Measurements from ENCODE around the gene KHNYN.

Gene KHNYN

GRCh38 chr14:24401810-24402702, 27.7 kb upstream of the KHNYN start:
- no peak for FAIRE-seq

DNA sequence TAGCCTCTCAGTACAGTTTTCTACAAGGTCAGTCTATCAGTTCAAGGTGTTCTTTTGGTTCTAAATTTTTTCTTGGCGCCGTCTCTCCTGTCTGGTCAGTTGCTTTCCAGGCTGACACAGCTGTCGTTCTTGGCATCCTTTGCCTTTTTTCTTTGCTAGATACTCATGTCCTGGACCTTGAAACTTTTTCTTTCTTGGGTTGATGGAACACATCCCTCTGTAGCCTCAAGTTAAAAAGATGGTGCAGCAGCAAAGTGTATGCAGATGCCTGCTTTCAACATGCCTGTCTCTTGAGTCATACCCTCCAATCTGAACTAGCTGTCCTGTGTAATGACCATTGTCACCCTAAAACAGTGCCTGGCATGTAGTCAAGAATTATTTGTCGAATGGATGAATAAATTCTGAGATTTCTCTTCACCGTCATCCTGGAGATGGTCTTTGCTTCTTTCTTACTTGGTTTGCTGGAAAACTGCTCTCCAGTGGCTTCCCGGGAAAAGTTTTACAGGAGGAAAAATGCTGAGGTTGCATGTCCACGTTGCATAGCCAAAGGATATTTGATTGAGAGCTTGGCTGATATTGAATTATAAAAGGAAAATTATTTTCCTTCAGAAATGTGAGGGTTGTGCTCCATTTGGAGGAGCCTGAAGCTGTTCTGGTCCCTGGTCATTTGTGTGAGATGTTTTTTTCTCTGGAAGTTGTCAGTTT, 26.3 kb upstream of the KHNYN start:
- no peak for FAIRE-seq

- no peak for FAIRE-seq
Measured at GRCh38 chr14:24404814-24405213, 24.9 kb upstream of the KHNYN start.

DNA sequence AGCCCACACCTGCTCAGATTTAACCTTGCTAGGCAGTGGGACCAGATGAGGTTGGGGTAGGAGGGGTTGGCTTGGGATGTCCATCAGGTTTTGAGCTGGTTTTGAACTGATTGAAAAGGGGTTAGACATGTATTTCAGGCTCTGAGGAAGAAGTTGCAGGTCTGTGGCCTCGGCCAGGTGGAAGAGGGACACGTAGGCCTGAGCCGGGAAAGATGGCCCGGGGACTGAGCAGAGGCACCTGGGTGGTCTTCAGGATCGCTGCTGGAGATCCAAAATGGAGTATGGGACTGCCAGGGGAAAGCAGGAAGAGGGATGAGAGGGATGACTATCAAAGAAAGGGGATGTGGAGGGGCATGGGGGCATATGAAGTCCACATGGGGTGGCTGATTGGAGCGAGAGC, 23.3 kb upstream of the KHNYN start:
- no peak for FAIRE-seq

GRCh38 chr14:24407608-24408325, 22.0 kb upstream of the KHNYN start:
- no peak for FAIRE-seq

DNA sequence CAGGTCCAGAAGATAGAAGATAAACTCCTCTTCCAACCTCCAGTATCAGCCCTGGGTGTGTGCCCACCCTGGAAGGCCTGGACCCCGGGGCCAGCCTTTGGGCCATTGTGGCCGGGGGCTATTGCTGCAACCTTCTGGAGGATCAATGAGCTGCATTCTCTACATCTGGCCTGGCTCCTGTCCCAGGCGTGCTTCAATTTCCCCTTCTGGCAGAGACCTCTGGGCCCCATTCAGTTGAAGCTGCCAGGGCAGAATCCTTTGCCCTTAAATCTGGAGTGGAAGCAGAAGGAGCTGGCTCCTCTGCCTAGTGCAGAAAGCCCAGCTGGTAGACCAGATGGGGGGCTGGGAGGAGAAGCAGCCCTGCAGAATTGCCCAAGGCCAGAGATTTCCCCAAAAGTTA, 21.0 kb upstream of the KHNYN start:
- no peak for FAIRE-seq

GRCh38 chr14:24409192-24409591, 20.6 kb upstream of the KHNYN start:
- FAIRE-seq, result no peak

- no peak for FAIRE-seq
Measured at GRCh38 chr14:24409956-24410355, 19.8 kb upstream of the KHNYN start.

DNA sequence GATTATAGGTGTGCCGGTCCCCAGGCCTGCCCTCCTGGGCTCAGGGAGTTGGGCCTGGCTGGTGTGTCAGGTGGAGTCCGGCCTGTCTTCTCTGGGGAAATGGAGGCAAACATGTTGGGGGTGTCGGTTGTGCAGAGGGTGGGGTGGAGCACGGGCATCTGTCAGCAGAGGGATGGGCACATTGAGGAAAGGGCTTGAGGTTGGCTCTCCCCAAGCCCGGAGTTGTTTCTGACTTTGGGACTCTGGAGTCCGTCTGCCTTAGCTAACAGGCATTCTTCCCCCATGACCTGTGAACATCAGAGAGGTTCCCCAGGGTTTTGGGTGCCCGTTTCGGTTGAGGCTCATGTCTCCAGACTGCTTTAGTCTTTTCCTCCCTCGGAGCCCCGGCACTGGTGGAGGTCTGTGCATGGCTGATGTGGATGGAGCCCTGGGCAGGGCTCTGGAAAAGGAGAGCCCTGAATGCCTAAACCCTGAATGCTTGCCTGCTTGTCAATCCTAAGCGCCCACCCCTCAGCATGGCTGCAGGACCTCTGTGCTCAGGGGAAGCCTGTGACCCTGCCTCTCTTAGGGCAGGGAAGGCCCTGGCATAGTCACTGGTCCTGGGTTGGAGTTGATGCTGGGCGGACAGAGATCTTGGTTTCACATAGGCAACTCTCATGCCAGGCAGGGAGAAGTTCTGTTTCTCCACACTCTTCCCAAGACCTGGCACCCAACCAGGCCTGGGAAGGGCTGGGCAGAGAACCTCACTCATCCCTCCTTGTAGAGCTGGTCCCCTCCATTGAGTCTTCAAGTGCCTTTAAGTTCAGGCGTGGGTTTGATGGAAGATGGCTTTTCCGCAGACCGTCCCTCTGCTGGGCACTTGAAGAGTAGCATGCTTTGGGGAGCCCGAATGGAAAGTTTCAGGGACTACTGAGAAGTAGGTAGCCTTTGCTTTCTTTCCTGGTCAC, 18.0 kb upstream of the KHNYN start:
- no peak for FAIRE-seq

GRCh38 chr14:24414077-24414476, 15.7 kb upstream of the KHNYN start:
- no peak for FAIRE-seq

GRCh38 chr14:24414732-24415420, 14.9 kb upstream of the KHNYN start:
- no peak for FAIRE-seq

DNA sequence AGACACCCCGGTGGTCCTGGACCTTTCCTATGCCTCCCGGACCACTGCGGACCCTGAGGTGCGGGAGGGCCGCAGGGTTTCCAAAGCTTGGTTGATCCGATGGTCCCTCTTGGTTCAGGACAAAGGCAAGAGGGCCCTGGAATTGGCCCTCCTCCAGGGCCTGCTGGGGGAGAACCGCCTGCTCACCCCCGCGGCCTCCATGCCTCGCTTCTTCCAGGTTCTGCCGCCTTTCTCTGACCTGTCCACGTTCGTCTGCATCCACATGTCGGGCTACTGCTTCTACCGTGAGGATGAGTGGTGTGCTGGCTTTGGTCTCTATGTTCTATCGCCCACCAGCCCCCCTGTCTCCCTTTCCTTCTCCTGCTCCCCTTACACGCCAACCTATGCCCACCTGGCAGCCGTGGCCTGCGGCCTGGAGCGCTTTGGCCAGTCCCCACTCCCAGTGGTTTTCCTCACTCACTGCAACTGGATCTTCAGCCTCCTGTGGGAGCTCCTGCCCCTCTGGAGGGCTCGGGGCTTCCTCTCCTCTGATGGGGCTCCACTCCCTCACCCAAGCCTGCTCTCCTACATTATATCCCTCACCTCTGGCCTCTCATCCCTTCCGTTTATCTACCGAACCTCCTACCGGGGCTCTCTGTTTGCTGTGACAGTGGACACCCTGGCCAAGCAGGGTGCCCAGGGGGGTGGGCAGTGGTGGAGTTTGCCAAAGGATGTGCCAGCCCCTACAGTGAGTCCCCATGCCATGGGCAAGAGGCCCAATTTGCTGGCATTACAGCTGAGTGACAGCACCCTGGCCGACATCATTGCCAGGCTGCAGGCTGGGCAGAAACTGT, 14.1 kb upstream of the KHNYN start:
- no peak for FAIRE-seq

GRCh38 chr14:24416254-24416931, 13.4 kb upstream of the KHNYN start:
- no peak for FAIRE-seq

DNA sequence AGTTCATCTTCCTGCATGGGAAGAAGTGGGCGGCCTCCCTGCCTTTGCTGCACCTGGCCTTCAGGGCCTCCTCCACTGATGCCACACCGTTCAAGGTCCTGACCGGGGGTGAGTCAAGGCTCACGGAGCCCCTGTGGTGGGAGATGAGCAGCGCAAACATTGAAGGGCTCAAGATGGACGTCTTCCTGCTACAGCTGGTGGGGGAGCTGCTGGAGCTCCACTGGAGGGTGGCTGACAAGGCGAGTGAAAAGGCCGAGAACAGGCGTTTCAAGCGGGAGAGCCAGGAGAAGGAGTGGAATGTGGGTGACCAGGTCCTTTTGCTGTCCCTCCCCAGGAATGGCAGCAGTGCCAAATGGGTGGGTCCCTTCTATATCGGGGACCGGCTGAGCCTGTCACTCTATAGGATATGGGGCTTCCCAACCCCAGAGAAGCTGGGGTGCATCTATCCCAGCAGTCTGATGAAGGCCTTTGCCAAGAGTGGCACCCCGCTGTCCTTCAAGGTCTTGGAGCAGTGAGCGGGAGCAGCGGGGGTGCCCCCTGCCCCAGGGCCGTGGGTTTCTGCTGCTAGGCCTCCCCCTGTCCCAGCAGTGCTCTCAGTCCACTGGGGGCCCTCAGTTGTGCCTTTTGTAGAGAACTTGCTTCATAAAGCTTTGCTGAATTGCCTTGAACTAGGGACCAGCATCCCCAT, 12.7 kb upstream of the KHNYN start:
- no peak for FAIRE-seq

DNA sequence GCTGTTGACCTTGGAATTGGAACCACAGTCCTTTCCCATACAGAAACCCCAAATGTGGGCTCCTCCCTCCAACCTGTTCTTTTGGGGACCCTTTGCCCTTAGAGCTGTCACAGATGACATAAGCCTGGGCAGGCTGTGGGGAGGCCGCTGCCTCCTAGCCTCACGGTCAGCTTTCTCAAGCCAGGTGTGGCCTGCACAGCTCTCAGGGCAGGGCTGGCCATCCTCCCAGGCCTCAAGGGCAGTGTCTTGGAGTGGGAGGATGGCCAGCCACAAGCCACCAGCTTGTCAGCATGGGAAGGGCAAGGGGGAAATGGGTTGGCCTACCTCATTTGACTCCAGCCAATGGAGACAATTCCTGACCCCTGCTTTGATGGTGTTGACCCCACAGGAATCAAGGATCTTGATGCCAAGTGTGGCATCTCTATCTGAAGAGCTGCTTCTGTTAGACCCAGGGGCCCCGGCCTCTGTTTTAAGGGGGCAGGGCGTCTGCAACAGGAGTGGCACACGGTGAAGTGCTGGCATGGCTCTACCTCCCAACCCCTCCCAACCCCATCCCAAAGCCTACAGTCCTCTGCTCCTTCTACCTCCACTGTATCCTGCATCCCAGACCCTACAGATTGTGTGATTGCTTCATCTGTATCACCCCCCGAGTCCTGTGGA, 11.8 kb upstream of the KHNYN start:
- FAIRE-seq, result no peak

DNA sequence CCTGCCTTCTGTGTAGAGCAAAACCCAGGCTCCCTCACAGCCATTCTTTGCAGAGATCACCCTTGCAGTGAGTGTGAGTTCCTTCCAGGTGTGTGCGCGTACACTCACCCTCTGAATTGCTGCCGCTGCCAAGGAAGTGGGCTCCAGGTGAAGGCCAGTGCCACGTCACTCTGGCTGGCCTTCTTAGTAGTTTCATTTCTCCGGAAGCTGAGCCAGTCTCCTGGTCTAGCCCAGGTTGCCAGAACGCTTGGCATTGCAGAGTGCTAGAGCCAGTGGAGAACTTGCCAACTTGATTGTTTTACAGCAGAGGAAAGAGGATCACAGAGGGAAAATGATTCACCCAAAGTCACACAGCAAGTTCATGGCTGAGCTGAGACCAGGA, 11.3 kb upstream of the KHNYN start:
- FAIRE-seq, result no peak

DNA sequence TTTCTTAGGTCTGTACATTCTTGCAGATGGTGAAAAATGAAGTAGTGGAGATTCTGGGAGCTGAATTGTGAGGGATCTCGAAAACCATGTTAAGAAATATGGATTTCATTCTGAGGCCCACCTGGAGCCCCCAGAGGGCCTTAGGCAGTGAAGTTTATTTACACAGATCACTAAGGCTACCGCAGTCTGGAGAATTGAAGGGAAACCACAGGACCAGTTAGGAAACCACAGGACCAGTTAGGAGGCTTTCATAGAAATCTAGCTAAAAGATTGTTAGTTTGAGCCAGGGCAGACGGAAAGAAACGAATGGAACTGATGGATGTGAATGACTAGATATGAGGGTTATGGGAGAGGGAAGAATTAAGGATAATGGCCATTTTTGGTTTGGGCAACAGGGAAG, 7.5 kb upstream of the KHNYN start:
- no peak for FAIRE-seq

- FAIRE-seq, result no peak
Measured at GRCh38 chr14:24422694-24423601, 6.8 kb upstream of the KHNYN start.

Measured in islet of Langerhans (tissue), 1 donor.